Activated CD4-positive, alpha-beta T cell treated with anti-CD3 and anti-CD28 coated beads, Interleukin-2, Interleukin-4, amounts not matched to agents 100 ng/mL and 50 ng/mL, durations not matched to agents 16 hours and 8 hours (primary cell): ENCODE measurements around the gene TMEM26.

ENCODE experiments used
- DNase-seq: peaks from one replicate; pipeline ENCODE4 v3.0.0-alpha.2; 2020; ENCODE audit warnings: low spot score

TMEM26 gene

DNA sequence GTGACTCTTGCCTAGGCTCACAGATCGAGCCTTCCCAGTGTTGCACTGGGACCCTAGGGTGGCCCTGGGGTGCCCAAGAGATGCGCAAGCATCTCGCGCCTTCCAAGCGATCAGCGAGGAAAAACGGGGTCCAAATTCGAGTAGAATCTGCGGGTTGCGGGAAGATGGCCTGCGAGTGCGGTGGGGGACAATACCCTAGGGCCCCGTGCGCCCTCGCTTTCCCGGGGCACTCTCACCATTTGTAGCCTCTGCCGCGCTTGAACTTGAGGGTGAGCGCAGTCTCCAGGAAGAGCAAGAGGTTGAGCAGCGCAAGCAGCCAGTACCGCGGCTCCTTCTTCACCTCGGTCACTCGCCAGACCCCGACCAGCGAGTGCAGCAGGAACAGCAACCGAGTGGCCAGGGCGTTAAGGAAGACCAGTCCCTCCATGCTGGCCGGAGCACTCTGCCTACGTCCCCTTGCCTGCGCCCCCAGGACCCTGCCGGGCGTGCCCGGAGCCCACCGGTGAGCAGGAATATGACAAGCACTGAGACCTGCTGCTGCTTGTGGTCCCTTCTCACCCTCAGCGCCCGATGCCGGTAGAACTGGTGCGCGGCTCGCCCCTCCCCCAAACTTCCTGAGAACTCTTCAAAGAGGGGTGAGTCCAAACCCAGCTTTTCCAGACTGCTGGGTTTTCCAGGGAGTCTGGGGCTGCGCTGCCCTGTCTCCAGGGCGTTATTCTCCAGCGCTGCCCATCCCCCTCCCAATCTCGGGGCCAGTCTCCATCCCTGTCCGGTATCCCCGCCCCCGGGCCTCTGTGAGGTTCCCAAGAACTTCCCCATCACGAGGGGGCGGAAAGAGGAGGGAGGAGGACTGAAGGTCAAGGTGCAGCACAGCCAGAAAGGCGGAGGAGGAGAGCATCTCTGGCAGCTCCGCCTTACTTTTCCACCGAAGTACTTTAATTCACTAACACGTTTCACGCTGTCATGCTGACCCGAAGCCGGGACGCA lies at the start of gene TMEM26:
TSS of gene TMEM26 (minus strand) at position 727 of the 987 bp plus-strand sequence. CDS start at position 427, 300 bp downstream.
- DNase-seq = no peak

DNA sequence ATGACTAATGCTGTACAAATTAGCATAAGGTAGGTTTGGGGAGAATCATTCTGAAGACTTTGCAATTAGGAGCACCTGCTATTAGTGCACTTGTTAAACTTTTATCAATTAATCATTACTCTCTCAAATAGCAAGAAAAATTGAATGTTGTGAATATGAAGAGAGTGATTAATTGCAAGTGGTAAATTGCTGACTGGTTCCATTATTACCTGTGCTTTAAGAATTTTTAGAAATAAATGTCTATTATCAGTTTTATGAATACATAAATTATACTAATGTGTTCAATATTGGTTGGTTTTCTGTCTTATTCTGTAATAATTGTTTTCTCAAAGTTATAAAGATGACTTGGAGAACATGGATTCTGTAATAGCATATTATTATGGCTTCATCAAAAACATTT lies 47.3 kb upstream of the TMEM26 start:
- DNase-seq = no peak

DNA sequence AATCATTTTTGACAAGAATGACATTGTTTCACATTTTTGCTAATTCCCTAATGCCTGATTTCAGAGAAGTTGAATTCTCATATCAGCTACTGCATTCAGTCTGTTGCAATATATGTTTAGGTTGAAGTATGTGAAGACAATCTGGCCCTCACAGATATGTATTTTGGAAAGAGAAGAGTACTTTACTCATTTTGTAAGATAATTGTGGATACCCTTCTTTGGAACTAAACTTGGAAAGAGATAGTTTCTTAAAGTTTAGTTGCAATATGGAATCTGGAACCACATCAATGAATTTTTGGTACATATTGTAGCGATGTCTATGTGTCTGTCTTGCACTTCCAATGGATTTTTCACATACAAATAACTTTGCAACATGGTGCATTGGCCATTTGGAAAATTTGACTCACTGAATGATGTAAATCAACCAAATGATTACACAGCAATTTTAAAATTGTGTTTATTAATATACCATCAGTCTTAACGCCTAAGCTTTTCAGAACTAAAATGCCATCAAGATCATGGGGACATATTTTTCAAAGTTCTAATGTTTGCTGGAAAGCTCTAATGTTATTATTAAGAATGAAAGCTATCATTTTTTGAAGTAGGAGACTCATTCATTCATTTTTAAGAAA lies 39.3 kb upstream of the TMEM26 start:
- DNase-seq = no peak

DNA sequence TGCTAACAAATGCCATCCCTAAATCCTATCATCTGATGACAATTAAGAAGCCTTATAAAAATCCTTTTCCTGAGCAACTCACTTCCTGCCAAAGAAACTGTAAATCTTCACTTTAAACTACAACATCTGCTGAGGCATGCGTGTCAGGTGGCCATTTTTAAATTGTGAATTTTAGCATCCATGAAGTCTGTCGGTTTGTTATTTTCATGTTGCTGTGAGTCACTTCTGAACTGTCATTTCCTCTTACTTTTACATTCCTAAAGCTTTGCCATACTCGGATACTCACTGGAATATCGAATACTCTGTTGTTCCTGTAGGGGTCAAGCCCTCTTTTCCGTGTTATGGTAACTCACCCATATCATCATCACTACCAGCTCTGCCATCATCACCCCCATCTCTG lies 34.3 kb upstream of the TMEM26 start:
- DNase-seq = no peak

DNA sequence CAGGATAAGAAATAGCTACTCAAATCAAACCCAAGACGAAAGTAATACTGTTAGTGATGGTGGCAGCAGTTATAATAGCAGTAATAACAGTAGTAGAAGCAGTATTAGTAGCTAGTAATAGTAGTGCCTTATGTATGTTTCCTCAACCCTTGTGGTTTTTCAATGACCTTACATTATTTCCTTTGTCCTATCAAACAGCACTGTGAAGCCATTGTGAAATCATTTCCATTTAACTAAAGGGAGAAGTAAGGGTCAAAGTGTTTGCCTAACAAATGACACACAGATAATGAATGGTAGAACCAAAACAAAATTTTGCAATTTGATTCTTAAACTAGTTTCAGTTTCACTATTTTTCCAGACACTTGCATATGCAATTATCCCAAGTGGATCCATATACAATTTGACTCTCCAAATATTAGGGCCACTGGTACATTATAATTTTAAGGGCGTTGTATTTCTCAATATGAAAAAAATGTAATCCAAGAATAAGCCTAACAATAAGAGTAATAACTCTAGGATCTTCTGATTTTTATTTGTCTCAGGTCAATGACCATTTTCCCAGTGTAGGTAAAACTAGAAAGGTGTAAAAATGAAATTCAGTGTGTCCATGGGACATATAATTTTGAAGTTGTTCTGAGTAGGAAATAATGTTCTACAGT lies 33.7 kb upstream of the TMEM26 start:
- DNase-seq = no peak

DNA sequence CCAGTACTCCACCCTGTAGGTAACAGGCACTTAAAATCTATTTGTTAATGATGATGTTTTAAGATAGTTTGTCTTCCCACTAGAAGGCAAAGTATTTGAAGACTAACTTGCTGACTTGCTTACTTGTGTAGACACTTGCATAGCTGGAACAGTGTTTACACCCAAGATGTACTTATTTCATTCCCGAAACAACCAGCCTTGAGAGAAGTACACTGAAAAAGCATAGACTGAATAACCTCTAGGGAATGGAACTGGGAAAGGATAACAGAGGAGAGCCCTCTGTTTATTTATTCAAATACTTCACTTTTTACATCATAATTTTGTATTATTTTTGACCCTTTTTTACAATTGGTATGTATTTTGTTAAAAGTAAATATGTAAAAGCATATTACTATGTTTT lies 33.1 kb upstream of the TMEM26 start:
- no peak for DNase-seq

DNA sequence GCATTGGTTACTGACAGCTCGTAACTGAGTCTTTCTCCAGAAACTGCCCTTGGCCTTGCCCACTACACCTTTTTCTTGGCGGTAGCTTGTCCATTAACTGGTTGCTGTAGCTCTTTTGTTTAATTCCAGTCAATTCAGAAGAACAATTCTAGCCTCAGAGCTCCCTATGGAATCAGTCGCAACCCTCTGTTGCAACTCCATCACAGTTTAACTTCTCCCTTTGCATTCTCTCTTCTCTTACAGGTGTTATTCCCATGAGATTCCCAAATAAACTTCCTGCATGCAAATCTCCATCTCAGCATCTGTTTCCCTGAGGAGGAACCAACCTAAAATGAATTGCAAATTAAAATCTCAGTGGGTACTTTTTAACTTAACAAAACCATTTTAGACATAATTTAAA lies 28.4 kb upstream of the TMEM26 start:
- DNase-seq = no peak

DNA sequence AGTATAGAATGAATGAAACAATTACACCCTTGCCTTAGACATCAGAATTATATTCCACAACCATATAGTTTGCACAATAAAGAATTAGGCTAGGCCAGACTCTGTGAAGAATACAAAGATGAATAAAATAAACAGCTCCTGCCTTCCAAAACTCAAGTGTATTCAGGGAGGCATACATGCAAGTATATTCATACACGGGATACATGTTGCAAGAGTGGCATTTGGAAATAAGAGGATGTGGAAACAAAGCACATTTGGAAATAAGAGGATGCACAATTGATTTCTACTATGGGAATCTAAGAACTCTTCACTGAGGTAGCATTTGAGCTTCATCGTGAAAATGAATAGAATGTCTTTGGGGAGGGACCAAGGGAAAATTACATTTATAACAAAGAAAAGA lies 27.0 kb upstream of the TMEM26 start:
- DNase-seq = no peak

DNA sequence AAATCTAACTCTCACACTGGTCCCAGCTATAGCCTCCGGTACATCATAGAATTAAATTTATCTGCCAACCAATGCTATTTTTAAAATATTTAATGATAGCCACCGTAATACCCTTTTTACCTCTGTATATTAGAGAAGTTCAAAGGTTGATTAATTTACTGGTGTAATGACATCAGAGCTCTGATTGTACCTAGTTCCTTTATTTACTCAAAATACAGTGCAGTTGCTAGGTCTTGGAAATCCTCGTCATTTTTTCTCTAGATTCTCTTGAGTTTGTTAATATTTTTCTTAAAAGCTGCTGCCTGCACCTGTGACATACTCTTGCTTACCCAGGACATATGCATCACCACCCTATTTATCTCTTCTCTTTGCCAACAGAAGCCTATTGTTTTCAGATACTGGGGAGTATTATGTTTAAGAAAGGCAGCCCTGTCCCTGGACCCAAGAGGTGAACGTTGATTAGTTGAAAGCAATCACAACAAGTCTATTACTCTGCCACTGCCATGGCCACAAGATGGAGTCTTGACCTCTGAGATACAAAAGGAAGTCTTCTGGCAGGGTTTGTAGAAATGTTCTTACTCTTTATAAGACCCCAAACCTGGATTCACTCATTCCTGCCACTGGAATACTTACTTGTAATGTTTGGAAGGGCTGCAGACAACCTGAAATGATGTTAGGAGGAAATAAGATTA lies 25.6 kb upstream of the TMEM26 start:
- DNase-seq = no peak

DNA sequence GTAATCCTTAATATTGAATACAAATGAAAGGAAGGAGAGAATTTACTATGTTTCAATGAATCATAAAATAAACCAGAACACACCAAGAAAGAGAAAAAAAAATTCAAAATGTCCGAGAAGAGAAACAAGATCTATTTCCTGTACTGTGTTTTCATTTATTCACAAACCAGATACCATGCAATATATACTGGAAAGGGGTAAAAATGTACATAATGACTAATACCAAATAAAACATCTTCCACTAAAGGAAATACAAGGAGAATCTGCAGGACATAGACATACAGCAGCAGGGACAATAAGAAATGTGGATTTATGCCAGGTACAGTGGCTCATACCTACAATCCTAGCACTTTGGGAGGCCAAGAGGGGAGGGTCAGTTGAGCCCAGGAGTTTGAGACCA lies 24.3 kb upstream of the TMEM26 start:
- DNase-seq = no peak

DNA sequence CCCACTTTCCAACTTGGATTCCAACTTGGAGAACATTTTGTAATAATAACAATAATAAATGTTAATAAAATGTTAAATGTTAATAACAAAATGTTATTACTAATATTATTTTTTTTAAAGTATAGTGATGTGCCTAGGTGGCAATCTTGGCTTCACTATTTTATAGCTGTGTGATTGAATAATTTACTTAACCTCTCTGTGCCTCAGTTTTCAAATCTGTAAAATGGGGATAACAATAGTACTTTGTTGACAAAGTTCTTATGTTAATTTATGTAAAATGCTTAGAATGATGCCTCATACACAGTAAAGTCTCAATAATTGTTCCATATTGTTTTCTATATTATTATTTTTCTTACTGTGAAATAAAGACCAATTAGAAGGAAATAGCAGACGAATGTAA lies 23.3 kb upstream of the TMEM26 start:
- DNase-seq = no peak

DNA sequence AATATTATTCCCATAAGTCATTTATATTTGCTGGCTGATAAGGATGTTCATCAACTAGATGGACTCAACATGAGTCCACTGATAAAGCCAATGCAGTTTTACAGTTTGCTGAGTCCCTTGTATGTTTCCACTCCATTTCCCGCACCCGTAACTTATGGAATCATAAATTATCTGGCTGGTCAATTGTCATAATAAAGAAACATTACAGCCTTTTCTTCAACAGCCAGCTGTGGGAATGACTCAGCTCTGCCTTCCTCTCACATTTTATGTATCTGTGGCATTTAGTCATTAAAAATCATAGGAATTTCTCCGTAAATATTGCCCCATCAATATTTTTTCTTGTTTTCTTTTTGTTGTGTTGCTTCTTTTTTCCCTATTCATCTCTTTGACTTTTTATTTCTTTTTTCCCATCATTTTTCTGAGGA lies 22.3 kb upstream of the TMEM26 start:
- DNase-seq = no peak

DNA sequence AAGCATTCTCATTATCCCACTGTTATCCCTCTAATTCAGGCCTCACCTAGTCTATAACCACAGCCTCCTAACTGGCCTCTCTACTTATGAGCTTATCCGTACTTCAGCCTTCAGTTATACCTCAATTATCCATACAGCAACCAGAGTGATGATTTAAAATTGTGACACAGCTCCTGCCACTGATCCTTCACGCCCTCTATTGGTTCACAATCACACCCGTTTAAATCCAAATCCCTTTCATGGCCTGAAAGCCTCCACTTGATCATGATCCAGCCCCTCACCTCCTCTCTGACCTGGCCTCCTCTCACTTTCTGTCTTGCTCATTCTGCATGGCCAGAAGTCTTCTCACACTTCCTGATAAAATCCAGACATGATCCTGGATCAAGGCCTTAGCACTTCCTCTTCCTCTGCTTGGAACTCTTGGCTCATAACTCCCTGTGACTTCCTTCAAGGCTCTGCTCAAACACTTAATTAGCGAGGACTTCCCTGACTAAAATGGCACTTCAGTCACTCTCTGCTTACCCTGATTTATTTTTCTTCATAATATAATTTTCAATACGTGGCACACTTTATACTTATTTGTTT lies 19.0 kb upstream of the TMEM26 start:
- DNase-seq = no peak

DNA sequence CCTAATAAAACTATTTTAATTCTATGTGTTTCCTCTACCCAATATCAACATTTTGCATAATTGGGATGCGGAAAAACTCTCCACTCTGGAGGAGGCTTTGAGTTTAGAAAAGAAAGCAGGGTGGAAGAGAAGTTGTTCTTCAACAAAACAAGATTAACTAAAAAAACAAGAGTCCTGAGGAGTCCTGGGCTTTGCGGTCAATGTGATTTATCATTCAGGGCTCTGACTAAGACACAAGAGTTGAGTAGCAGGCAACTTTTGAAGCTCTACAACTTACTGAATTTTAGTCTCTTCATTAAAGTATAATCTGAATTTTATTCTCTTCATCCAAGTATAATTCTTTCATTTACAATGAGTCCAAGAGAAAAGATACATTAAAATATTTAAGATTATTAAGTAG lies 18.3 kb upstream of the TMEM26 start:
- no peak for DNase-seq

DNA sequence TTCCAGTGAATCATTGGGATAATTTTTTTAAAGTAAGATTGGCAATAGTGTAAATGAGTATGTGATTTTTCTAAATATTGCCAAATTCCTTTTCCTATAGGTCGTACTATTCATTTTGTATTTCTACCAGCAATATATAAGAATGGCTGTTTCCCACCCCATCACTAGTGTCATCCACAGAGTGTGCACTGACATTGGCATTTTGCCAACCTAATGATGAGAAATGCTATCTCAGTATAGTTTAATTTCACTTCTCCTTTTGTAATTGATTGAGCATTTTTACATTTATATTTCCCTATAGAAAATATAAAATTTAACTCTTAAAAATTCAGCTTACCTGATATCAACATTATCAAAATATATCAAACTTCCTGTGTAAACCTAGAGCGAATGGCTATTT lies 17.6 kb upstream of the TMEM26 start:
- no peak for DNase-seq

DNA sequence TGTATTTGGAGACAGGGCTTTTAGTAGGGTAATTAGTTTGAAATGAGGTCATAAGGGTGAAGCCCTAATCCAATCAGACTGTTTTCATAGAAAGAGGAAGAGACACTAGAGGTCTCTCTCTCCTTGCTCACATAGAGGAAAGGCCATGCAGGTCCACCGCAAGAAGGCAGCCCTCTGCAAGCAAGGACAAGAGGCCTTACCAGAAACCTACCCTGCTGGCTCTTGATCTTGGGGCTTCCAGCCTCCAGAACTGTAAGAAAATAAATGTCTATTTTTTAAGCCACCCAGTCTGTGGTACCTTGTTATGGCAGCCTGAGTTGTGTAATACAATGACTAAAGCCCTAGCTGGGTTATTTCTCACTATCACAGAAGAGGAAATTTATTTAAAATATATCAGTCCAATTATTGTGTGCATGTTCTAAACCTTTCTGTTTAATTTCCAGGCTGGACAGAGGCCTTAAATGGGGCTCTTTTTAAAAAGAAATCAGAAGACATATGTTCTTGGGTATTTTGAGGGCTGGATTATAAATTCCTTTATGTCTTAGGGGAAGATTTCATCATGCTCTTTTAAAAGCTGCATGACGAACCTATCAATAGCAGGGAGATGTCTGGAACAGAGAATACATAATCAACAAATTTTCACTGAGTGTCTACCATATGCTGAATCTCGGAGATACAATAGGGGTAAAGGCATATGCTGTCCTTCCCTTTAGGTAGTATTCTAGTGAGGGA lies 12.9 kb upstream of the TMEM26 start:
- no peak for DNase-seq

DNA sequence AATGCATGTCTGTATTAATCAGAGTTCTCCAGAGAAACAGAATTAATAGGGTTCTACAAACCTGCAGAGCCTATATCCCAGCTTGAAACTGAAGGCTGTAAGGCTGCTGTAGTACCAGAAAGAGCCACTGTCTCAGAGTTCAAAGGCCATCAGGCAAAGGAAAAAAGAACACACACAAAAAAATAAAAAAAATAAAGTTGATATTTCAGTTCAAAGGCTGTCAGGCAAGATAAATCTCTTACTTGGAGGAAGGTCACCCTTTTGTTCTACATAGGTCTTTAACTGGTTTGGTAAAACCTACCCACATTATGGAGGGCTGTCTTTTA lies 12.0 kb upstream of the TMEM26 start:
- no peak for DNase-seq

DNA sequence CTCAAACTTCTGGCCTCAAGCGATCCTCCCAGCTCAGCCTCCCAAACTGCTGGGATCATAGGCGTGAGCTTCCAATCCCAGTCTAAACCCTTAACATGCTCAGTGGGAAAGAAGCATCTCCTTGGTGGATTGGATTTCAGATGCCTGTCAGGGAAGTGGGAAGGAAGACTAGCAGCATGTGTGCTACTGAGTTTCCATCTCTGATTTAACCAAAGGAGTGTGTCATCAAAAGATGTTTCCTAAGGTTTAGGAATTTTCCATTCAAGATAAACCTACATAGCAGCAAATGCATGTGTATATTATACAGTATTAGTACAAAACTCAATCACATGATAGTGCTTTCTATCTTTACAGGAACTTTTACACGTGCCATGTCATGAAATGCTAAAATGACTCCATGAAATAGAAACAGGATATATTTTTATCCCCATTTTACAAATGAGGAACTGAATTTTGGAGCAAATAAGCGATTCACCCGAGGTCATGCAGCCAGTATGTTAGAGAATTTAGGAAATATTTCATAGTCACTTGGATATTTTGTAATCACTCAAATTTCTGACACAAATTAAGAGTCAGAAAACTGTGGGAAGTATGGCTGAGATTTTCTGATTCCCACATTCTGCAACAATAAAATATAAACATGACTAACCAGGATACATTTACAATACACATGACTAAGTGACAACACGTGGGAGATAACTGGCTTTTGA lies 11.4 kb upstream of the TMEM26 start:
- DNase-seq = no peak

DNA sequence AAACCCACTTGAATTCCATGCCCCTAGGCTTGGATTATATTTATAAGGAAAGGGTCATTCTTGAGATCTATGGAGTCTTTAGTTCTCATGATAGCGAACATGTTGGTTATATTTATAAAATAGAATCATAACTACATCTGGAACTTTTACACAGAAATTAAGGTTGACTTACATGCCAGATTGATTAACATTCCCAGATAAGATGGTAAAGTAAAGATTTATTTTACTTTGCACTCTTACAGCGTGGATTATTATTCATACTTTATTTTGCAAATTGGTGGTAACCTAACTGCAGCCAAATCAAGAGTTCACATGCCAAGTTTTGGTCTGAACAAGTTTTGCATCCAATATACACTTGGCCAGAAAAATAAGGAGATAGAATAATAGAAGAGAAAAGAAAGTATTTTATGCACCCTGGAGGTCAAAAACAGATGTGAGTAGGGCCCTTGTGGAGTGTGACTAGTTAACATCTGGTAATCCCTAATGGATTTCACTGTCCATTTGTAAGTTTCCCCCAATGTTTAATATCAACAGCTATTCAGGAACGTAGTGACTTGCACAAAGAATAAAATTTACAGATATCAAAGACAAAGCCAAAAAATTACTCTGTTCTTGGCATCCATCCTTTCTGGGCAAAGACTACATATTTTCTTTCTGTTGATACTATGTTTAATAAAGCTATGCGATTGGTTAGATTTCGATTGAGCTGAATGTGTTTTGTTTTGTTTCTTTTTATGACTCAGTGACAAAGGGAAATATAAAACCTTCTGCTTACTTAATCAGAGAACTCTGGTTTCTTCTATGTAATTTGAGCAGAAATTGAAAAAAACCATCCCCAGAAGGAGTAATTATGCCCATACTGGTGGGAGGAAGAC lies 10.1 kb upstream of the TMEM26 start:
- no peak for DNase-seq

DNA sequence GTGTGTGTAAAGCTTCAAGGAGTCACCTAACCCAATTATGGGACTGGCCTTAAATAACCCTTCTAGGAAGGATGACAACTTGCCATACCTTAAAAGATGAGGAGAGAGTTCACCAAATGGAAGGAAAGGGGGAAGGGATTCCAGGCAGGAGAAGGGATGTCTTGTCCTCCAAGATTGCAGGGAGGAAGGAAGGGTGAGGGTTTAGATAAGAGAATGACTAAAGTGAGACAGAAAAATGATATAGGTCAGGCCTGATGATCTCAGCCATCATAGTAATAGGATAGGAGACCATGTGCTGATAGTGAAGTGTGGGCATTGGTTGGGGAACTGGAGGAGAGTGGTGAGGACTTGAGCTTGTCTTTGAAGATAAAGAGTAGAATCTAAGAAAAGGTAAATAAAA lies 7.7 kb upstream of the TMEM26 start:
- no peak for DNase-seq
